Myocyte (in vitro differentiated cells): ENCODE results near the gene ALKBH4. TPM values are rescaled to one million over a fixed set of nuclear protein-coding genes. Genes with fewer than 3 reads are reported as not detected.

Source experiments
- microRNA-seq: library from miRNA; unstranded; fragments of <30 nt; microRNA quantifications from one replicate; pipeline ENCODE4, GENCODE V29; 2016
- total RNA-seq: library from RNA; depleted of rRNA; stranded (reverse); fragments of >200 nt; gene quantifications from 2 replicates; pipeline ENCODE4 v1.2.3, GENCODE V29; 2014

ALKBH4 gene
- total RNA-seq, 1 donor from 2014 or later = 28.7 TPM

Small RNAs within 50 kb of the gene (microRNA-seq; reads per million reads assigned to microRNA genes)
- gene MIR4467 (0.48 reads per million), gene MIR5090 (0.65 reads per million)

Other genes starting within 250 kb of the ALKBH4 start
- 32.1 and 51.6 TPM in 2 replicates for gene SH2B2, start 178.0 kb downstream of the ALKBH4 start, total RNA-seq
- gene SPDYE6, start 108.4 kb downstream of the ALKBH4 start, total RNA-seq = not detected in 2 replicates
- gene PRKRIP1, start 68.5 kb downstream of the ALKBH4 start, total RNA-seq = 36.2 and 38.9 TPM in 2 replicates
- gene ORAI2, start 31.3 kb downstream of the ALKBH4 start, total RNA-seq = 33.5 and 55.6 TPM in 2 replicates
- gene LRWD1, start 121 bp upstream of the ALKBH4 start, total RNA-seq = 41.3 and 52.0 TPM in 2 replicates
- 33.1 and 58.9 TPM in 2 replicates for gene POLR2J, start 14.1 kb upstream of the ALKBH4 start, total RNA-seq
- gene RASA4B, start 52.9 kb upstream of the ALKBH4 start, total RNA-seq = 17.4 and 19.8 TPM in 2 replicates
- 1.9 and 4.0 TPM in 2 replicates for gene UPK3BL2, start 78.8 kb upstream of the ALKBH4 start, total RNA-seq
- not detected in 2 replicates for gene SPDYE2, start 86.4 kb upstream of the ALKBH4 start, total RNA-seq
- gene POLR2J3, start 107.7 kb upstream of the ALKBH4 start, total RNA-seq = 22.6 and 26.7 TPM in 2 replicates
- 26.5 and 28.4 TPM in 2 replicates for gene RASA4, start 151.9 kb upstream of the ALKBH4 start, total RNA-seq
- 24.1 and 25.2 TPM in 2 replicates for gene UPK3BL1, start 177.9 kb upstream of the ALKBH4 start, total RNA-seq
- not detected in 2 replicates for gene SPDYE2B, start 185.5 kb upstream of the ALKBH4 start, total RNA-seq
- 4.1 and 4.5 TPM in 2 replicates for gene POLR2J2, start 206.8 kb upstream of the ALKBH4 start, total RNA-seq